ENCODE measurements around the gene SEMA6A.
"Not testable (repeated sequence)": the region's sequence is repeated elsewhere in the genome, so short reads cannot be mapped to it uniquely, and the experiment has no call there.

Gene SEMA6A

DNA sequence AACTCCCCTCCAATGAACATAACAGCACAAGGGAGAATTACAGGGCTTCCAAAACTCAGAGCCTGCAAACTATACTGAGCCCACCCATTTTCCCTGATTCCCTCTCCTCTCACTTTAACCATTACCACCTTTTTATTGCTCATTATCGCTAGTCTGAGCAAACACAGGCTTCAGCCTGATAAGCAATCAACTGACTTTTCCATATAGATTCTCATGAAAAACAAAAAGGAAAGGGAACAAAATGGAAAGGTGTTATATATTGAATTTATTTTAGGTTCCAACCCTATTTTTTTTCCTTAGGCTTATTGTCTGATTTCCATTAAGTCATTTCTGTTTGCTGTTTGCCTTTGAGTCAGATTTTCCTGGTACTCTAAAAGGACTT, 27.9 kb downstream of the SEMA6A start:
- DNase-seq, result no peak

DNA sequence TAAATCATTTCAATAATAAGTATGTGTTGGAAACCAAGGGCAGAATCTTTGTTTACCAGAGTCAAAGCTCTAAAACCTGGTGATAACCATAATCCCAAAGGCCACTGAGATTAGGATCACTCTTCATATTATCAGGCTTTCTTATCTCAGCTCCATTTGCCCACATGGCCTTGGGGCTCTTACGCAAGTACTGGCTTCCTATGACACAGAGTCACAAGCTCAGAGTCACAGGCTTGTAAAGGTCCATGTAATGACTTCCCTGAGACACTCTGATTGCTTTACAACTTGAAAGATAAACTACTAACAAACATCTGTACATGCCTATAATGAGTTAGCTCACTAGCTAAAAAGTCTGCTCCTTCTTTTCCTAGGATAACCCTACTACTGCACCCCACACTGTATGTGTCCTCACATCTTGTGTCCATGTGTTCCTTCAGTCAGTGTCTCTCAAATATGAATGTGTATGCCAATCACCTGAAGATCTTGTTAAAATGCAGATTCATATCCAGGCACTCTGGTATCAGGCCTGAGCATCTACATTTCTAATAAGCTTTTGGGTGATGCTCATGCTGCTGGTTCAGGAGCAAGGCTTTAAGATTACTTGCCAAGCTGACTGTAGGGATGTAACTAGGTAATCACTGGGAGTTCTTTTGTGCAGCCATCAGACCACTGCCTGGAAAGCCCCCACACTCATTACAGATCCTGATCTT, 28.4 kb downstream of the SEMA6A start:
- no peak for DNase-seq

DNA sequence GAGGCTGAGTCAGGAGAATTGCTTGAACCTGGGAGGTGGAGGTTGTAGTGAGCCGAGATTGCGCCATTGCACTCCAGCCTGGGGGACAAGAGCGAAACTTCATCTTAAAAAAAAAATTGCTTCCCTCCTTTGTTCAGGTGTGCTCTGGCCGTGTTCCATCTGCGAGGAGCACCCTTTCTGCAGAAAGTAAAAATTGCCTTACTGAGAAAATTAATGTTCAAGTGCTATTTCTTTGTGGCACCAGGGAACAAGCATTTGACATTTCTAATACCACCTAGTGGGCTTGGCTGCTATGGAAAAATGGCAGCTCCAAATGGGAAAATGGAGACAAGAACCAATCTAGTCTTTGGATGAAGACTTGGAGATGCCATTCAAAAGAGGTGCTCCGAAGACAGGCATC, 29.2 kb downstream of the SEMA6A start:
- not testable (repeated sequence) for DNase-seq

GRCh38 chr5:116544531-116545241, 29.9 kb downstream of the SEMA6A start:
- no peak for DNase-seq

DNA sequence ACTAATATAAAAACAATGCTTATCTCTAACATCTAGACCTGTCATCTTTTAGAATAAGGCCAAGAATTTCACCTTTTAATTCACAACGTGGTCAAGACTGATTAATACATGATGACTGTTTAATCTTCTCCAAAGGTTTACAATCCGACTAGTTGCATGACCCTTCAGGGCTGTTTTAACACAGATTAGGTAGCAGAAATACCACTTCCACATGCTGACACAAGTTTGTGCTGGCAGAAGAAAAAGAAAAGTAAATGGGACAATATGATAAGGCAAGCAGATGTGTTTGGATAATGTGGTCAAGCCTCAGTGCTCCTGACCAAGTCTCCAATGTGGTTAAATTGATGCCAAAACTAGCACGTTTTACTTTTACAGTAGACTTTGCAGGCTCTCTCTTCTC, 31.1 kb downstream of the SEMA6A start:
- DNase-seq, result no peak

DNA sequence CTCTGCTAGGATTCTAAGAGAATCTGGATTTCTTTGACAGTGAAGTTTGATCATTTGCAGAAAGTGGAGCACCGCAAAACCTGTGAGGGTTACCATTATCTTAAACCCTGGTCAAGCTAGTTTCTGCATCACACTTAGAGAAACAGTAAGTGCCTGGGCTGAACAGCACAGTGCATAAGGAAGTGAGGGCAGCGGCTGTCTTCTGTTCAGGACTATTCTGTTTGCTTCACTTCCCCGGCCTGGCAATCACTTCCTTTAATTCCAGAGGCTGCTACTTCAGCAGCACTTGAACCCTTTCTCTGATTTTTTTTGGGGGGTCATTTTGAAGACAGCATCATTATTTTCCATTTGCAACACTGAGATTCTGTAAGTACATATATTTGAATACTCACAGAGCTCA, 32.0 kb downstream of the SEMA6A start:
- DNase-seq, result no peak

DNA sequence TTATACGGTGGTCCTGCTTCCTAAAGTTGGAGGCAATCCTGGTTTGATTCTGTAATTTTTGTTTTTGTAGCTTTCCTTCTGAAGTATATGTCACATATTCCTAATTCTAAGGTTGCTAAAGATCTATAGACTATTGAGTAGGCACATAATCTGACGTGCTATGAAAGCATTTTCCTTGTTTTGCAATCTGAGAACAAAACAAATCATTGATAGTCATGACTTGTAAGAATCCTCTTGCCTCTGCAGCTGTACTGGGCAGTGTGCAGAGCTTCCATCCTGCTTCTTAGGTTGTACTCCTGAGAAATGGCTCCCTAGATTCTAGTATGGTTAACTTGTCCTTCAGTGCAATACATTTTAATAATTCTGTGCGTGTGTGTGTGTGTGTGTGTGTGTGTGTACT, 35.4 kb downstream of the SEMA6A start:
- no peak for DNase-seq

GRCh38 chr5:116536316-116537083, 38.1 kb downstream of the SEMA6A start:
- no peak for DNase-seq

GRCh38 chr5:116534964-116535651, 39.5 kb downstream of the SEMA6A start:
- no peak for DNase-seq

- DNase-seq, result no peak
Observed at GRCh38 chr5:116532762-116533525, 41.7 kb downstream of the SEMA6A start.

DNA sequence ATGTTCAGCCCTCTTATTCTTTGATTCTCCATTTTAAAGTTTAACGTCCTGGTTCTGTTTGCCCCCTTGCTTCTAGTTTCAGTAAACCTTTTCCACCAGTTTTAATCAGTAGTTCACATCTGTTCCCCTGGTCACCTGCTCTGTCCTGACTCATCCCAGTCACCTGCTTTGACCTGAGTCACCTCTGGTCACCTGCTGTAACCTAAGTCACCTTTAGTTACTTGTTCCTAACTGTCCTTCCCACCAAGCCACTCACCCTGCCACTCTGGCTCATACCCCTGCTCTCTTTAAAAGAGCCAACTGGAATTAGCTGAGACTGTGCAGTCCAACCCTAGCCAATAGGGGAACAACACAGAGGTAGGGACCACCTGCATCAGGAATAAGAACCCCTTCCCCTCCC, 43.0 kb downstream of the SEMA6A start:
- no peak for DNase-seq

DNA sequence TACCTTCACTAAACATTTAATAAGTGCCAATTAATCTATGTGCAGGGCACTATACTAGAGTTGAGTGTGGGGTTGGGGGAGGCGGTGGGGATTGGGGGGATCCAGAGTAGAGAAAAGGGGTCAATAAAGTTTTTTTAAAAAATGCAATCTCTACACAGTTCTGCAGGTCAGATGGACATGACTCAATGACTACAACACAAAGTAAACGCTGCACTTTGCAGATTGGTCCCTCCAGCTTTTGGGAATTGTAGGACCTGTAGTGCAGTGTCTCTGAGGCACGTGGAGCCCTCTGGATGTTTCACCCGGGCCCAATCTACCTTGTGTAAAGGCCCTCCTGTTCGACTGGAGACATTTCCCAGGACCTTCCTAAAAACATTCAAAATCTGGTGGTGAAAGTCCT, 43.5 kb downstream of the SEMA6A start:
- DNase-seq, result no peak

DNA sequence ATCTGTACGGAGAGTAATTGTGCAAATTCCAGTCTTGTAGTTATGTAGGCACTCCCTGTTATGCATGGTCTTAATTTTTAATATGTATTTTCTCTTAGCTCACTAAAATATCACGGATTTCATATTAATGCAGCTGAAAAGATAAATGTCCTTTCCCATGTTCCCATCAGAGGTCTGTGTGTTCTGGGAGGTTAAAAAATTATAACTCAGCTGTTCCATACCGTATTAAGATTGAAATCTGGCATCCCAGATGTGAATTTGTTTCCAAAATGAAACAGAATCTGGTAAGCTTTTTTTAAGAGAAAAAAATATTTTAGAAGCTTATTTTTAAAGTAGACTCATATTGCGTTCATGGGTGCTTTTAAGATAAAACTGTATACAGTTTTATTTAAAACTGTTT, 44.3 kb downstream of the SEMA6A start:
- DNase-seq, result no peak

GRCh38 chr5:116529615-116530014, 45.0 kb downstream of the SEMA6A start:
- DNase-seq, result no peak

DNA sequence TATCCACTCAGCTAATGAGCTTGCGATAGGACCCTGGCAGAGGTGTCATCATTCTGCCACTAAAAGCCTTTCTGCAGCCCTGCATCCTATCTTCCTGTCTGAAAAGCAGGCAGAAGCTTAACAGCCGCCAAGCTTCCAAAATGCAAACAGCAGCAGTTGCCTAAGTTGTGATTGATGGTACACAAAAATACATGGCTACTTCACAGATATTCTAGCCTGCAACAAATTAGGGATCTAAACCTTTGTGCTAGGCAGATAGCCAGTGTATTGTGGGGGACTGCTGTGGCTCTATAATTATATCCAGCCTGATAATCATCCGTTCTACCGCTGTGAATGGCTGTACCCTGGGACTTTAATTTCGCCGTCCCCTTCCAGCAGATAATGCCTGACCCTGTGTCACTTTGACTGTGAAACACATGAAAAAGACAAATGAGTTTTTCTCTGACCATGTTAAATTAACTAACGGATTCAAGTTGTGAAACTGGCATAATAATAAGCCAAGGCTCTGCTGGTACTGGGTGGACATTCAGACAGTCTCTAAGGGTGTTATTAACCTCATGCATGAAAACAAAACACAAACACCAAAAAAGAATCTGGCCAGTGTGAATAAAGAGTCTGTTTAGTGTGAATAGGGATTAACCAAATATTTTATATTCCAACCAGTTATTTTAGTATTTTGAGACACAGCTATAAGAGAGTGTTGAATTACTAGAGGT, 45.9 kb downstream of the SEMA6A start:
- no peak for DNase-seq

- no peak for DNase-seq
Observed at GRCh38 chr5:116527582-116527981, 47.0 kb downstream of the SEMA6A start.

GRCh38 chr5:116525674-116526073, 48.9 kb downstream of the SEMA6A start:
- no peak for DNase-seq

- DNase-seq, result no peak
Observed at GRCh38 chr5:116524966-116525365, 49.7 kb downstream of the SEMA6A start.

DNA sequence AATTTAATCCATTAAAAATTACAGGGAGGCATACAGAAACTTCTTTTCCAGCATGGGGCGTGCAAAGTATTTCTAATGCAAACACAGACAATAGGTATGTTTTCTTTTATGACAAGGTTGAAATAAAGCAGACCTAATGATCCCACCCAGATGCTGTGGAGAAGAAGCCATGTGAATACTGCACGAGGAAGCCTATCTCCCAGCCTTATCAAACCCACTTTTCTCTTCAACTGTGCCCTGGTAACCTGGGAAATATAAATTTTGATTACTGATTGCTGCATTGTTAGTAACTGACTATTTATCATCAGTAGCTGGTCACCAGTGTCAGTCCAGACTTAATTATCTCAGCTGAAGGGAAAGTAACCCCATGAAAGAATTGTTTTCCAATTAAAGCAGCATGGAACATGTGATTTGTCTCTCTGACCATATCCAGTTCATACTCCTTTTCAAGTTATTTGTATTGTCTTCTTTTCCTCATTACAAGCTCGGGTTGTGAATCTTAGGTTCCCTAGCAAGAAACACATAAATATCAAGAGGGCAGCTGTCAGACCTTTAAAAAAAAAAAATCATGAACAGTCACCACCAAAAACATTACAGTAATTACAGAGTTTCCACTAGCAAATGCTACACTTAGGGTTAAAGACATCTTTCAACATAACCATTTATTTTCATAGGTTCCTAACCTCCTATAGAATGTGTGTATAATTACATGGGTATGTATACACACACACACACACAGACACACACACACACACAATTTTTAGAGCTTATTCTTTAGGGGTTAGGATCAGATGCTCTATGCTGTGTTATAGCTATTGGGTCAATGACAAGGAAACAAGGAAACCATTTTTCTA, 50.3 kb downstream of the SEMA6A start:
- no peak for DNase-seq

- not testable (repeated sequence) for DNase-seq
Observed at GRCh38 chr5:116523182-116523581, 51.4 kb downstream of the SEMA6A start.

Measured in right forelimb (tissue), 1 donor.